OCI-M1 (cell line): ENCODE data around the gene CYTH3.
"Not testable (repeated sequence)": the region's sequence is repeated elsewhere in the genome, so short reads cannot be mapped to it uniquely, and the experiment has no call there.

ENCODE experiments used
- DNase-seq: peaks from one replicate; lab custom pipeline; 2025; lab: John Stamatoyannopoulos, UW

Gene CYTH3

DNA sequence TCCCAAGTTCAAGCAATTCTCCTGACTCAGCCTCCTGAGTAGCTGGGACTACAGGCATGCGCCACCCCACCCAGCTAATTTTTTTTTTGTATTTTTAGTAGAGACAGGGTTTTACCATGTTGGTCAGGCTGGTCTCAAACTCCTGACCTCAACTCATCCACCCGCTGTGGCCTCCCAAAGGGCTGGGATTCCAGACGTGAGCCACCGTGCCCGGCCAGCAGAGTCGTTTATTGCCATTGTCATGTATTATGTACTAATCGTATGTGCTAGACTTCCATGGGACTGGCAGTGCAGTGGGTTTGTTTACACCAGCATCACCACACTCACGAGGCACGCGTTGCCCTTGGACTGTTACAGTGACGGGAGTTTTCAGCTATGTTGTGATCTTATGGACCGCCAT, 120.9 kb downstream of the CYTH3 start:
- not testable (repeated sequence) for DNase-seq

DNA sequence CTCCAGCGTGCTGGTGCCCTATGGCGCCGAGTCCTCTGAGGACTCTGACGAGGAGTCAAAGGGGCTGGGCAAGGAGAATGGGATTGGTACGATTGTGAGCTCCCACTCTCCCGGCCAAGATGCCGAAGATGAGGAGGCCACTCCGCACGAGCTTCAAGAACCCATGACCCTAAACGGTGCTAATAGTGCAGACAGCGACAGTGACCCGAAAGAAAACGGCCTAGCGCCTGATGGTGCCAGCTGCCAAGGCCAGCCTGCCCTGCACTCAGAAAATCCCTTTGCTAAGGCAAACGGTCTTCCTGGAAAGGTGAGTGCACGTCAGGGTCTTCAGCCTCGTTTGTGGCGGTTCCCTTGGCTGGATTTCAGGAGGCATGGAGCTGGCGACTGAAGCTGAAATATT, 122.4 kb downstream of the CYTH3 start:
- no peak for DNase-seq

DNA sequence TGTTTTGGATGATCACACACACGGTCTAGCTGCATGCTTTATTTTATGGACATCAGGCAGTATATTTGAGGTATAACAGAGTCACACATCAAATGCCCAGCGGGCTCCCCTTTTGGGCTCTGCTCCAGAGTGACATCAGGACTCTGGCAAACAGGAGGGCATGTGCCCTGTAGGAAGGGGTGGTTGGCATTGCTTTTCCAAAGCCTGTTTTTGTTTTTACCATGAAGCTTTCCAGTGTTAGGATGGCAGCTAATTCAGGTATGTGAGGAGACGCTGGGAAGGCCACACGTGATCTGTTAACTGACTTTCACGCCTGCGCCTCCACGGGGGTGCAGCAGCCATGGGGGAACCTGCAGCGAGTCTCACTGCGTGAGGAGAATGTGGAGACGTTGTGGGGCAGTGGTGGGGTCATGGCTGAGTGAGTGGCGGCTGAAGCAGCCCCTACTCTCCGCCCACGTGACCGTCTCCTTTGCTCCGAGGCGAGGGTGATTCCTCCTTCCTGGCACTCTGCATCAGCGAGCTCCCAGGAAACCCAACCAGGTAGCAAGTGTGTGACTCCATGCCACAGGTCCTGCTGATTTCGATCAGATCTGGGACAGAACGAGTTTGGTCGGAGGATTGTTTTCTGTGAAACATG, 123.6 kb downstream of the CYTH3 start:
- no peak for DNase-seq

- DNase-seq, result no peak
These were observed 124.8 kb downstream of the CYTH3 start for GRCh38 chr7:6147627-6148026.

DNA sequence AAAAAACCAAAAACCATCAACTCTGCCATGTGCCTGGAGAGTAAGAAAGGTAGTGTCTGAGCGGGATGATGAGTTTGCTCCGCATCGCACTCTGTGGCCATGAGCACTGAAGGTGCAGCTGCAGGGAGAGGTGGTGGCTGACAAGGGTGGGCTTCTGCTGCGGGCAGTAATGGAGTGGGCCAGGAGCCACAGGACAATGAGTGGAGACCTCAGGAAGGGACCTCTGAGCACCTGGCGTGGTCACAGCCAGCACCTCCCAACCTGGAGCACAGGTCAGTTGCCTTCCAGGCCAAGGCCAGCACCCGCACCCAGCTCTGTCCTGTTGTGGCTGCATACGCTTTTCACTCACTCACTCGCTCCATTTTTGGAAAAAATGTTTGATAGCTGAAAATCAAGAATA, 125.8 kb downstream of the CYTH3 start:
- no peak for DNase-seq

DNA sequence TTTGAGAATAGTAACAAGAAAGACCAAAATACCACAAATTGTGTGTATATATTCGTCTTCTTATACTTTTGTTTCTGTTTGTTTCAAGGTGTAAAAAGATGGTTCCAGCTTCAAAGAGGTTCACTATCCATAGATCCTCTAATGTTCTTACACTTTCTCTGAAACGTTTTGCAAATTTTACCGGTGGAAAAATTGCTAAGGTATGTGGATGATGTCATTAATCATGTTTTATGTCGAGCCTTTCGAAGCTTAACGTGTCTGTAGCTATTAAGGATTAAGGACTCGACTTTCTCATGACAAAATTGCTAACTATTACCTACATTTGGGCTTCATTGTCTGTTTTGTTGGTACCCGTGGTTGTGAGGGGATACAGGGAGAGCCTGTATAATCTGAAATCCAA, 128.4 kb downstream of the CYTH3 start:
- no peak for DNase-seq

GRCh38 chr7:6142871-6143380, 129.5 kb downstream of the CYTH3 start:
- DNase-seq, result no peak

DNA sequence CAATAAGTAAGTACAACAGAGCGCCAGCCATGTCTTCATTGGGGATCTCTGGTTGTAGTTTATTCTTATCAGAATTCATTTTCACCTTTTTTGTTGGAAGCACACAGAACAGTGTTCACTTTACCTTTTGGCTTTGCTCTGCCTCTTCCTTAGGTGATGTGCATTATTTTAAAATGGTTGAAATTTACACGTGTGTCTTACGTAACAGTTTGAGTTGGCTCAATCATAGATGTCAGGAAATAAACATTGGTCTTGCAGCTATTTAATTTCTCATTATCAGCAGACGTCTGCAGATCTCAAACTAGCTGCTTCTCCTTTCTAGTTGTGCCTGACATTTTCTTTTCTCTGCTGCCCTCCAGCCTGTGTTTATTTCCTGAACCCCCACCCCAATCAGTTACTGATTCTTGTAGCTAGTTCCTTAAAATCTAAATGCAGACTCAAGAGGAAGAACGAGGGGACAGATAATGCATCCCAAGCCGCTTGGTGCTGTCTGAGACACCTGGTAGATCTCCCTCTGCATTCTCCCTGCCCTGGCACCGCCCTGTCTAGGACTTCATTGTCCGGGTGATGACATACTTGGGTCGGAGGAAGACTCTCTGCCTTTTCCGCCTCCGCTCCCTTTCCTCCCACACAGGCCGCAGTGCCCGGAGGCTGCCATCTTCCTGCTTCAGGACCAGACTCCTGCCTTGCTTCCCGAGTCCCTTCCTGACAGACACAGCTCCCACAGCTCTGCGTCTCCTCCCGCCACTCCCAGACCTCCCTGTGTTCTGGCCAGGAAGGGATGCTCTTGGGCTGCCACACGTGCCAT, 133.0 kb downstream of the CYTH3 start:
- DNase-seq, result no peak

GRCh38 chr7:6136475-6136874, 135.9 kb downstream of the CYTH3 start:
- DNase-seq, result no peak

- no peak for DNase-seq
These were observed 139.2 kb downstream of the CYTH3 start for GRCh38 chr7:6133249-6133648.

GRCh38 chr7:6130007-6130587, 142.3 kb downstream of the CYTH3 start:
- DNase-seq, result peak; percentile 32

GRCh38 chr7:6128205-6128604, 144.2 kb downstream of the CYTH3 start:
- no peak for DNase-seq

DNA sequence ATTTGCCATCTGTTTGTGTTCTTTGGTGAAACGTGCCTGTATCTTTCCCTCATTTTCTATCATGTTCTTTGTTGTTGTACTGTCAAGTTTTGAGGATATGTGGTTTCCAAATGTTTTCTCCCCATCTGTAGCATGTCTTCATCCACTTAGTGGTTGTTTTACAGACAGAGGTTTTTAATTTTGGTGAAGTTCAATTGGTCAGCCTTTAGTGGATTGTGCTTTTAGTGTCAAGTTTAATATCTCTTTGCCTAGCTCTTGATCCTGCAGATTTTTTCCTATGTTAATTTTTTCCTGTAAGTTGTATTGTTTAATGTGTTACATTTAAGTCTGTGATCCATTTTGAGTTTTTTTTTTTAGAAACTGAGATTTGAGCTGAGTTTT, 145.3 kb downstream of the CYTH3 start:
- no peak for DNase-seq

- DNase-seq, result no peak
These were observed 148.6 kb downstream of the CYTH3 start for GRCh38 chr7:6123843-6124242.

- no peak for DNase-seq
These were observed 151.3 kb downstream of the CYTH3 start for GRCh38 chr7:6121141-6121540.

DNA sequence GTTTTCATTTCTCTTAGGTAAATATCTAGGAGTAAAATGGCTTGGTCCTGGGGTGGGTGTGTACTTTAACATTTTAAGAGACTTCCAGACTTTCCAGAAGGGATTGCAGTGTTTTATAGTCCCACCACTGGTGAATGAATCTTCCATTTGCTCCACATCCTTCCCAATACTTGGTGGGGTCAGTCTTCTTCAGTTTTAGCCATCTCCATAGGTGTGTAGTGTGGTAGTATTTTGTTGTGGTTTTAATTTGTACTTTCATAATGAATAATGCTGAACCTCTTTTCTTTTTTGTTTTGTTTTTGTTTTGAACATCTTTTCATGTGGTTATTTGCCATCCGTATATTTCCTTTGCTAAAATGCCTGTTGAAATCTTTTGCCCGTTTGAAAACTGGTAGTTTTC, 154.9 kb downstream of the CYTH3 start:
- no peak for DNase-seq

- no peak for DNase-seq
These were observed 156.2 kb downstream of the CYTH3 start for GRCh38 chr7:6116211-6116610.
